IMR-90 (cell line): ENCODE measurements around the gene FAM76B.

ENCODE experiments used
- BHLHE40 ChIP-seq: fragments of 150-350 bp; IDR thresholded peaks from 2 replicates; pipeline ENCODE4 v1.6.1; 2016; ENCODE audit warnings: mild to moderate bottlenecking, low read depth, low read length
- CHD1 ChIP-seq: IDR thresholded peaks from 2 replicates; pipeline ENCODE4 v1.6.1; 2012; ENCODE audit warnings: low read depth, low read length, improper control_type of control experiment
- CTCF ChIP-seq: conservative IDR thresholded peaks from 2 replicates; pipeline ENCODE4 v1.5.1; 2012; ENCODE audit warnings: mild to moderate bottlenecking, low read depth, low read length, improper control_type of control experiment
- ELK1 ChIP-seq: fragments of 150-350 bp; IDR thresholded peaks from 2 replicates; pipeline ENCODE4 v1.6.1; 2016; ENCODE audit warnings: low read depth, mild to moderate bottlenecking, low read length, moderate library complexity, borderline replicate concordance
- FOS ChIP-seq: fragments of 150-350 bp; IDR thresholded peaks from 2 replicates; pipeline ENCODE4 v1.6.1; 2016; ENCODE audit warnings: low read depth, low read length
- MAFK ChIP-seq: IDR thresholded peaks from 2 replicates; pipeline ENCODE4 v1.6.1; 2012; ENCODE audit warnings: low read depth, low read length, improper control_type of control experiment
- MXI1 ChIP-seq: IDR thresholded peaks from 2 replicates; pipeline ENCODE4 v1.6.1; 2012; ENCODE audit warnings: low read depth, mild to moderate bottlenecking, low read length, moderate library complexity, borderline replicate concordance
- NFE2L2 ChIP-seq: fragments of 150-350 bp; IDR thresholded peaks from 2 replicates; pipeline ENCODE4 v1.6.1; 2016; ENCODE audit warnings: low read depth, mild to moderate bottlenecking, low read length
- POLR2A ChIP-seq: IDR thresholded peaks from 2 replicates; pipeline ENCODE4 v1.6.1; 2012; ENCODE audit warnings: mild to moderate bottlenecking, low read depth, low read length
- RAD21 ChIP-seq: IDR thresholded peaks from 2 replicates; pipeline ENCODE4 v1.6.1; 2012; ENCODE audit warnings: low read length, improper control_type of control experiment
- RCOR1 ChIP-seq: IDR thresholded peaks from 2 replicates; pipeline ENCODE4 v1.6.1; 2012; ENCODE audit warnings: mild to moderate bottlenecking, low read length, improper control_type of control experiment; ENCODE audit not compliant: insufficient replicate concordance
- RFX5 ChIP-seq: IDR thresholded peaks from 2 replicates; pipeline ENCODE4 v1.8.0; 2012; ENCODE audit warnings: low read depth, mild to moderate bottlenecking, low read length, moderate library complexity
- SMC3 ChIP-seq: fragments of 150-350 bp; IDR thresholded peaks from 2 replicates; pipeline ENCODE4 v1.6.1; 2016; ENCODE audit warnings: low read depth, mild to moderate bottlenecking, antibody characterized with exemption, low read length, moderate library complexity
- USF2 ChIP-seq: fragments of 150-350 bp; IDR thresholded peaks from 2 replicates; pipeline ENCODE4 v1.6.1; 2017; ENCODE audit warnings: mild to moderate bottlenecking, antibody characterized with exemption, low read length, low read depth

- no peak for TF ChIP-seq FOS
- TF ChIP-seq CTCF = no peak
- TF ChIP-seq POLR2A = no peak
- no peak for TF ChIP-seq RAD21
- no peak for TF ChIP-seq MAFK
- no peak for TF ChIP-seq BHLHE40
- no peak for TF ChIP-seq MXI1
- TF ChIP-seq CHD1 = no peak
- no peak for TF ChIP-seq USF2
- no peak for TF ChIP-seq RCOR1
- TF ChIP-seq ELK1 = no peak
- TF ChIP-seq SMC3 = no peak
- no peak for TF ChIP-seq NFE2L2
- no peak for TF ChIP-seq RFX5
These were observed 12.7 kb downstream of the FAM76B start for GRCh38 chr11:95776859-95777258.
